Activated T-cell treated with anti-CD3 and anti-CD28 coated beads, Interleukin-2, amount 50 U/mL, for 4 hours (primary cell): ENCODE data around the gene HOXC9. TPM values are rescaled to one million over a fixed set of nuclear protein-coding genes. Genes with fewer than 3 reads are reported as not detected.

Source experiments
- ATAC-seq, 2 donors: fragments of 200-7000 bp; cut with Tn5 transposase; one replicate each; pipeline ENCODE4 v1.10.0; 2021
- DNase-seq: peaks from one replicate; pipeline ENCODE4 v3.0.0-alpha.2; 2020
- H3K27me3 Mint-ChIP-seq: one replicate; pipeline ENCODE4 v1.8.0; 2021; ENCODE audit warnings: low read depth, mixed read lengths
- H3K36me3 Mint-ChIP-seq: one replicate; pipeline ENCODE4 v1.8.0; 2022; ENCODE audit warnings: mixed read lengths; ENCODE audit not compliant: insufficient read depth
- H3K4me1 Mint-ChIP-seq: one replicate; pipeline ENCODE4 v1.8.0; 2021; ENCODE audit warnings: low read depth, mixed read lengths
- H3K4me3 Mint-ChIP-seq: one replicate; pipeline ENCODE4 v1.8.0; 2021; ENCODE audit warnings: mild to moderate bottlenecking, moderate library complexity, mixed read lengths
- H3K9me3 Mint-ChIP-seq: one replicate; pipeline ENCODE4 v1.8.0; 2021; ENCODE audit warnings: mixed read lengths
- total RNA-seq, 3 donors: library from RNA; stranded (reverse); gene quantifications; one replicate each; pipeline ENCODE4 v1.2.1, GENCODE V29; 2021

Gene HOXC9
- total RNA-seq, 3 donors from 2014 or later = not detected

DNA sequence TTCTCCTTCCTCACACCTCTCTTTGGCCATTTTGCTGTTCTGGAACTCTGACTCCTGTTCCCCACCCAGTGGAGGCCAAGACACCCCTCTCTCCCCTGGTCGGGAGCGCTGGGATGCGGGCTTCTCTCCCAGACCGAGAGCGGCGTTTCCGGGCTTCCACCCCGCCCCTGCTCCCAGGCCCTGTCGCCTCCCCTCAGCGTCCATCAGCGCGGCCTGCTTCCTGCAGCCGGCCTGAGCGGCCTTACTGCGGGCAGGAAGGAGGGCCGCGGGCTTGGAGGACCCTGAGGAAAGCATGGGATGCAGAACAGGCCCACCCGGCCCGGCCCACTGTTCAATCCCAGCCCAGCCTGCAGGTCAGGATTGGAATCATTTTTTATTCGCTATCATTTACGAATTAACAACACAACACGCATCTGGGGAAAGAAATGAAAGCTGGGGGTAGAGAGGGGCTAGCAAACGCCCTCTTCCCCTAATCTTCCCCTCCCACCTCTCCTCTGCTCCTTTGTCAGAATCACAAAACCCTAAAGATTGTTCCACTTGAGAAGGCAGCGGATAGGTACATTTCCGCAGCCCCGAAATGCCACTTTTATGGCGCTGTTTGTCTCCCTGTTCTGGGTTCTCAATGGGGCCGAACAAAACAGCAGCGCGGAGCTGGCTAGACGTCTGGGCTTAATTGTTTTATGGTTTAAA, 5.0 kb downstream of the HOXC9 start:
- no peak for ATAC-seq
- DNase-seq = no peak
- H3K36me3 Mint-ChIP-seq = no peaks in the 10 kb centered on the region
- no peaks in the 10 kb centered on the region for H3K9me3 Mint-ChIP-seq
- H3K27me3 Mint-ChIP-seq = peaks cover 93% of the 10 kb centered on the region
- peaks cover 18% of the 10 kb centered on the region for H3K4me1 Mint-ChIP-seq
- H3K4me3 Mint-ChIP-seq = no peak overlapping the region

DNA sequence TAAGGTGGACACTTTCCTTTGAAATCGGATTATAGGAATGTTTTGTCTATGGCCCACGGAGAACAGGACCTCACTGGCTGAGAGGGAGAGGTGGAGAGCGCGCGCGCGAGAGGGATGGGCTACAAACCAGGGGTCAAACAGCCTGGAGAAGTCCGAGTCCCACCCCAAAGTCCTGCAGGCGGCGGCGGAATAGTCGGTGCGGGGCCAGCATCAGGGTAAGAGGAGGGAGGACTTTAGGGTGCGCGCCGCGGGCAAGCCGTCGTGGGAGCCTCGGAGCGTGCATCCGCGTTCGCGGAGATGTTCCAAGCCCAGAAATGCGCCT, 5.5 kb downstream of the HOXC9 start:
- ATAC-seq = no peak

GRCh38 chr12:54005853-54006558, 6.0 kb downstream of the HOXC9 start:
- peak; percentile 82 to 84 for ATAC-seq
- peaks cover 92% of the 10 kb centered on the region for H3K27me3 Mint-ChIP-seq
- H3K4me1 Mint-ChIP-seq = peaks cover 20% of the 10 kb centered on the region
- peak overlapping the region; percentile 82 for H3K4me3 Mint-ChIP-seq
- peak; percentile 83 for DNase-seq
- H3K36me3 Mint-ChIP-seq = no peaks in the 10 kb centered on the region
- H3K9me3 Mint-ChIP-seq = no peaks in the 10 kb centered on the region

More for the DNA sequence above, 5.5 kb downstream of the HOXC9 start:
- H3K4me1 Mint-ChIP-seq = peaks cover 19% of the 10 kb centered on the region
- DNase-seq = no peak
- no peak overlapping the region for H3K4me3 Mint-ChIP-seq
- H3K36me3 Mint-ChIP-seq = no peaks in the 10 kb centered on the region
- peaks cover 93% of the 10 kb centered on the region for H3K27me3 Mint-ChIP-seq
- no peaks in the 10 kb centered on the region for H3K9me3 Mint-ChIP-seq

DNA sequence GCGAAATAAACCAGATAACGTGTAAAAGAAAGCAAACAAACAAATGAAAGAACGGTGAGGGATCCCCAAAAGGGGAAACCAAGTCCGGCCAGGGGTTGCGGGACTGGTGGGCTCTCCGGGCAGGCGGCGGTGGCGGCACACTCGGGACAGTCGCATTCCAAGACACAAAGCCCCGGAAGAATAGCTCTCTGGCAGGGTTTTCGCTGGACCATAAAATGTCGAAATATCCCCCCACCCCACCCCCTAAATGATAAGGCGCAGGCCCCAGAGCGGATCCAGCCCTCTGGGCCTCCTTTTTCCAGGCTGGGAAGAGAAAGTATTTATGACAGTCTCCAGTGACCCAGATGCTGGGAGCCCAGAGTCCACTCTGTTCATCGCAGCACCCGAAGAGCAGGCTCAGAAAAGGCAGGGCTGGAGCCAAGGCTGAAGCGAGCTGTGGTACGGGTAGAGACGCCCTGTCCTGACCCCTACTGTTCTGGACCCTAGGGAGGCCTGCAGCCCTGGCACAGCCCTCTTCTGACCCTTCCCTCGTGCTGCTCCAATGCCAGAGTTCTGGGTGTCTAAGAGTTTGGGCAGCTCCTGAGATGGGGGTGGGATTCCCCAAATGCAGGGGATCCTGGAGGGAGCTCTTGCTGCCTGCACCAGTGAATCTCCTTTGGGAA, 6.7 kb downstream of the HOXC9 start:
- H3K36me3 Mint-ChIP-seq = no peaks in the 10 kb centered on the region
- H3K9me3 Mint-ChIP-seq = no peaks in the 10 kb centered on the region
- H3K4me1 Mint-ChIP-seq = peaks cover 26% of the 10 kb centered on the region
- ATAC-seq (no peak), DNase-seq (no peak)
- peaks cover 92% of the 10 kb centered on the region for H3K27me3 Mint-ChIP-seq
- H3K4me3 Mint-ChIP-seq = peak overlapping the region; percentile 82

- Mint-ChIP-seq H3K36me3 (no peaks in the 10 kb centered on the region), H3K27me3 (peaks cover 91% of the 10 kb centered on the region), H3K4me3 (no peak overlapping the region)
These were observed 7.7 kb downstream of the HOXC9 start for GRCh38 chr12:54007538-54008259.

DNA sequence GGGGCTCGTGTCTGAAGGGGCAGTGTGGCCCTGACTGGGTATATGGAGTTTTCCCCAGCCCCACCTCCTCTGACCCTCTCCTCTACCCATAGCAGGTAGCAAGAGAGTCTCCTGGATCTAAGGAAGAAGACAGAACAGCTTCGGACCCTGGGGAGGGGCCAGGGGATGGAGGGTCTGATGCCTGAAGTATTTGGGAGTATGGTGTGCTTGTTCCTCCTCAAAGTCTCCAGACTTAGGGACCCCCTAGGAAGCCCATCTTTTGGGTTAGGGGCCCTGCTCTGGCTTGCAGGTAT, 8.2 kb downstream of the HOXC9 start:
- ATAC-seq (no peak), DNase-seq (no peak)
- Mint-ChIP-seq H3K9me3 (no peaks in the 10 kb centered on the region), H3K4me3 (no peak overlapping the region), H3K27me3 (peaks cover 91% of the 10 kb centered on the region), H3K4me1 (peaks cover 21% of the 10 kb centered on the region), H3K36me3 (no peaks in the 10 kb centered on the region)

More at GRCh38 chr12:54007538-54008259, 7.7 kb downstream of the HOXC9 start:
- DNase-seq (no peak), ATAC-seq (no peak)
- peaks cover 21% of the 10 kb centered on the region for H3K4me1 Mint-ChIP-seq
- no peaks in the 10 kb centered on the region for H3K9me3 Mint-ChIP-seq

DNA sequence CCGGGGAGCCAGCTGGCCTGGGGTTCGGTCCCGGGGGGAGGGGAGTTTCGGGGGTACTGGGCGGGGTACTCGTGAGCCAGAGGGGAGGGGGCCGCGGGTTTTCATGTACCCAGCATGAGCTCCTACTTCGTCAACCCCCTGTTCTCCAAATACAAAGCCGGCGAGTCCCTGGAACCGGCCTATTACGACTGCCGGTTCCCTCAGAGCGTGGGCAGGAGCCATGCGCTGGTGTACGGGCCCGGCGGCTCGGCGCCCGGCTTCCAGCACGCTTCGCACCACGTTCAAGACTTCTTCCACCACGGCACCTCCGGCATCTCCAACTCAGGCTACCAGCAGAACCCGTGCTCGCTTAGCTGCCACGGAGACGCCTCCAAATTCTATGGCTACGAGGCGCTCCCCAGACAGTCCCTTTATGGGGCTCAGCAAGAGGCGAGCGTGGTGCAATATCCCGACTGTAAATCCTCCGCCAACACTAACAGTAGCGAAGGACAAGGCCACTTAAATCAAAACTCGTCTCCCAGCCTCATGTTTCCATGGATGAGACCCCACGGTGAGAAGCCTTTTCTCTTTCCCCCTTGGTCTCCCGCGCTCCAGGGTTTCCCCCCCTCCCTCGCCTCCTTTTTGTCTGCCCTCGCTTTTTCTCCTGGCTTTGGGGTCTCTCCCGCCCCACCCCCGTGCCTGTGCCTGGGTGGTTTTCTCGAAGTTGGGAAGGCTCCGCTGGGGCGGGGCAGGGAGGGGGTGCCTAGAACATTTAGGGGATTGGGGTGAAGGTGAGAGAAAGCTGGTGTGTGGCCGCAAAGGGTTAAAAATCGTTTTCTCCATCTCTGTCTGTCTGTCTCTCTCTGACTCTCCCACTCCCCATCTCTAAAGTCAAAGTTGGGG, 9.5 kb downstream of the HOXC9 start:
- ATAC-seq (peak; percentile 47), DNase-seq (peak; percentile 27)
- peak overlapping the region; percentile 1 for H3K4me3 Mint-ChIP-seq
- H3K36me3 Mint-ChIP-seq = no peaks in the 10 kb centered on the region
- H3K4me1 Mint-ChIP-seq = peaks cover 21% of the 10 kb centered on the region
- peaks cover 91% of the 10 kb centered on the region for H3K27me3 Mint-ChIP-seq
- no peaks in the 10 kb centered on the region for H3K9me3 Mint-ChIP-seq

DNA sequence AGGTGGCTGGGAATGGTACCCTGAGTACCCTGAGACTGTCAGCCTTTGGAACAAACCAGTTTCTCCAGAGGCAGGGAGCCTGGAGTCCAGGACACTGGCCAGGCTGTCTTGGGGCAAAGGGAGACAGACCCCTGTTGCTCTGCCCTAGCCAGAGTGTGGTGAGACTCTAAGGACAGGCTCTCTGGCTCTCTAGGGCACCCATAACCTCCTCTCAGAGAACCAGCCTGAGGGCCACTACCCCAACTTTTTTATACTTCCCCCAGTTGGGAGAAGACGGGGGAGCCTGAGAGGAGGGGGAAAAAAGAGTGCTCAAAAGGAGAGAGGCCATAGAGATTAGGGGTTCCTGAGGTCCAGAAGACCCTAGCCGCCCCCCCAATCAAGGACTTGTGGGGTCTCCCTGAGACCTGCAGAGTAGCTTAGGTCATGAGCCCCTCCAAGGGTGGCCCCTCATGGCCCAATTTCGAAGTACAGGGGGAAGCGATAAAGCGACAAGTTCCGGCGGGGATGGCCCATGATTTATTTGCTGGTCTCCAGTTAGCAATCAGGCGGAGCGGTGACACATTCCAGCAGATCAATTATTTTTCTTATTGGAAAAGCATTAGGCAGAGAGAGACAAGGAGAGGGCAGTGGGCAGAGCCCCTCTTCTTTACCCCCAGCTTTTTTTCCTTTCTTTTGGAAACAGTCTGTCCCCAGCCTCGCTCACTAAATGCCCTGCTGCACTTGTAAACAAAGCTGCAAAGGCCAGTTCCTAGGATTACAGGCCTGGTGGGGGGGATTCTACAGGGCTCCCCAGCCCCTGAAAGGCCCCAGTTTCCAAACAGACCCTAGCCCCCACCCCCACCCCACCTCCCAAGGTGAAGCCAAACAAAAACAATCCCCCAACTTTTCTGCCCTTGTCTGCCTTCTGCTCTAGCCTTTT, 10.4 kb downstream of the HOXC9 start:
- Mint-ChIP-seq H3K4me3 (no peak overlapping the region), H3K27me3 (peaks cover 93% of the 10 kb centered on the region), H3K9me3 (no peaks in the 10 kb centered on the region), H3K4me1 (peaks cover 24% of the 10 kb centered on the region), H3K36me3 (no peaks in the 10 kb centered on the region)
- DNase-seq = no peak
- no peak for ATAC-seq

GRCh38 chr12:54010972-54011664, 11.2 kb downstream of the HOXC9 start:
- no peaks in the 10 kb centered on the region for H3K36me3 Mint-ChIP-seq
- H3K27me3 Mint-ChIP-seq = peaks cover 93% of the 10 kb centered on the region
- H3K9me3 Mint-ChIP-seq = no peaks in the 10 kb centered on the region
- DNase-seq (no peak), ATAC-seq (no peak)
- peak overlapping the region; percentile 1 for H3K4me3 Mint-ChIP-seq
- H3K4me1 Mint-ChIP-seq = peaks cover 23% of the 10 kb centered on the region

DNA sequence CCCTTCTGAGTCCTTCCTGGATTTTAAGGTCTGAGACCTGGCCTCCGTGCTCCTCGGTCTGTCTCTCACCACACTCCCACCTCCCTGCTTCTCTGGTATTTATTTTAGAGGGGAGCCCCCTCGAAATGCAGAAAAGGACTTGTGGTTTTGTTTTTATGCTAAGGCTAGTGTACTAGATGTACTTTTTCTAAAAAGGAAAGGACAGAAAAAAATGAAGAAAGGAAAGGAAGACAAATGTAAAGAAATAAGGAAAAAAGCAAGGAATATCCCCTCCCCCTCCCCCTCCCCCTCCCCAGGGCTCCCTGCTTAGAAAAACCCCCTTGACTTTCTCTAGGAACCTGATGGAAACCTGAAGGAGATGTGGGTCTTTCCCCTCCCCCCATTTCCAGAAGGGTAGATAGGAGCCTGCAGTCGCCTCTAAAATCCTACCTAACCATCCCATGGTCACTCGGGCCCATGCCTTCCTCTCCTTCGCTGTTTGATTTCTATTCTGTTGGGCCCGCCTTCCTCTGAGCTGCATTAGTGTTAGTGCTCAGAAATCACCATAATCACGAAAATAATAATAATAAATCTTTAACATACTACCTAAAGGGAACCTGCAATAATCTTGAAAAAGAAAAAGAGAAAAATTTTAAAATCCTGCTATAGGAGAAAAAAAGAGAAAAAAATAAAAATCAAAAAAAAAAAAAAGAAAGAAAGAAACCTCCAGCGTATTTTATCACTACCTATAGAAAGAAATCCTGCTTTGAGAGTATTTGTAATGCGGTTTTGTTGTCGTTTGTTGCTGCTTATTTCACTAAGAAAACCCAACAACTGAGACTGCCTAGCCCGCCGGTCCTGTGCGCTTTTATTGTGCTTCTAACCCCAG, 11.9 kb downstream of the HOXC9 start:
- Mint-ChIP-seq H3K9me3 (no peaks in the 10 kb centered on the region), H3K4me1 (peaks cover 19% of the 10 kb centered on the region), H3K4me3 (no peak overlapping the region), H3K36me3 (no peaks in the 10 kb centered on the region), H3K27me3 (peaks cover 87% of the 10 kb centered on the region)
- ATAC-seq = no peak
- no peak for DNase-seq

DNA sequence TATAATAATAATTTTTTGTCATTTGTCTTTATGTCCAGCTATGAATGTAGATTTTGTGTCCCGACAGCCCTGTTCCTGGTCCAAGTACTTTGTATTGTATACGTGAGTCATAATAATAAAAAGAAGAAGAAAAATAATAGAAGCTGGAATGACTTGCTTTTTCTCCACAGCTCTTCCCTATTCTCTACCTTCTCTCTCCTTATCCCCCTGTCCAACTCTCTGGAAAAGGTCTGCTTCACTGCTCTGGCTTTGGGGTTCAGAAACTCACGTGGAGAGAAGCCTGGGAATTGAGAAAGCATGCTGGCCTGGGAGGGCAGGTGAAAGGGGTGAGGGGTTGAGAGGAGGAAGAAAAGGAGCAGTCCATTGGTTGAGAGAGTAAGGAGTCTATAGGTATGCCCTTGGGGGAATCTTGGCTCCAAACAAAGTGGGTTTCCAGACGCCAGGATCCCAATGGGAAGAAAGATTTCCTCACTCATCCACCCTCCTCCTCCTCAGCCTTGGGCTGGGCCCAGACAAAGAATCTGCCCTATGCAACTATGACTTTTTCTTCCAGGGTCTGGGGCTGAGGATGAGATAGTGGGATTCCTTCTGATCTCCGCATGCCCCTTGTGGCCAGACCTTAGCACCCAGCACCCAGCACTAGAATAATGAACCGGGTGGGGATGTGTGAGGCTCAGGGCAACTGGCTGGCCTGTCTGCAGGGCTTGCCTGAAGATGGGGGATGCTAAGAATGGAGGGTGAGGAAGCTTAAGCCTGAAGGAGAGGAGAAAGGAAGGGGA, 12.9 kb downstream of the HOXC9 start:
- Mint-ChIP-seq H3K4me1 (peaks cover 25% of the 10 kb centered on the region), H3K27me3 (peaks cover 86% of the 10 kb centered on the region), H3K9me3 (no peaks in the 10 kb centered on the region), H3K4me3 (no peak overlapping the region), H3K36me3 (no peaks in the 10 kb centered on the region)
- DNase-seq = no peak
- no peak for ATAC-seq
